CD1c-positive myeloid dendritic cell (primary cell): ENCODE measurements around the gene UHRF2.
A peak's percentile ranks its signal among the peaks of the same experiment; 100 is the strongest.
"Not testable (repeated sequence)": the region's sequence is repeated elsewhere in the genome, so short reads cannot be mapped to it uniquely, and the experiment has no call there.

Experiments used
- DNase-seq: peaks from one replicate; pipeline ENCODE4 v3.0.0-alpha.2; 2016; ENCODE audit errors: extremely low spot score

Gene UHRF2

DNA sequence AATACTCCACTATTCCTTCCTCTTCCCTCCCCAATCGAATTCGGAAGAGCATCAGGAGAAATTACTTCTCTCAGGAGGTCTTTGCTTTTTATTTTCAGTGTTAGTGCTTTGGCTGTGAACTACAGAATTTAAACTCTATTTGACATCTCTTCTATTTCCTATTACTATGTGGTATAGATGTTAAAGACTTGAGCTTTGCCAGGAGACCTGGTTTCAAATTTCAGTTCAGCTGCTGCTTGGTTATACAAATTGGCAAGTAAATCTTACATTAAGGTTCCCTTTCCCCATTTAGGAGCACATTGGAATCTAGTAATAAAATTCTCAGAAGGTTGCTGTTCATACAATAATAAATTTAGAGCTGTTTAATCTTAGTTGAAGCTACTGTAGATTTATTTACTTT lies 13.1 kb downstream of the UHRF2 start:
- no peak for DNase-seq

DNA sequence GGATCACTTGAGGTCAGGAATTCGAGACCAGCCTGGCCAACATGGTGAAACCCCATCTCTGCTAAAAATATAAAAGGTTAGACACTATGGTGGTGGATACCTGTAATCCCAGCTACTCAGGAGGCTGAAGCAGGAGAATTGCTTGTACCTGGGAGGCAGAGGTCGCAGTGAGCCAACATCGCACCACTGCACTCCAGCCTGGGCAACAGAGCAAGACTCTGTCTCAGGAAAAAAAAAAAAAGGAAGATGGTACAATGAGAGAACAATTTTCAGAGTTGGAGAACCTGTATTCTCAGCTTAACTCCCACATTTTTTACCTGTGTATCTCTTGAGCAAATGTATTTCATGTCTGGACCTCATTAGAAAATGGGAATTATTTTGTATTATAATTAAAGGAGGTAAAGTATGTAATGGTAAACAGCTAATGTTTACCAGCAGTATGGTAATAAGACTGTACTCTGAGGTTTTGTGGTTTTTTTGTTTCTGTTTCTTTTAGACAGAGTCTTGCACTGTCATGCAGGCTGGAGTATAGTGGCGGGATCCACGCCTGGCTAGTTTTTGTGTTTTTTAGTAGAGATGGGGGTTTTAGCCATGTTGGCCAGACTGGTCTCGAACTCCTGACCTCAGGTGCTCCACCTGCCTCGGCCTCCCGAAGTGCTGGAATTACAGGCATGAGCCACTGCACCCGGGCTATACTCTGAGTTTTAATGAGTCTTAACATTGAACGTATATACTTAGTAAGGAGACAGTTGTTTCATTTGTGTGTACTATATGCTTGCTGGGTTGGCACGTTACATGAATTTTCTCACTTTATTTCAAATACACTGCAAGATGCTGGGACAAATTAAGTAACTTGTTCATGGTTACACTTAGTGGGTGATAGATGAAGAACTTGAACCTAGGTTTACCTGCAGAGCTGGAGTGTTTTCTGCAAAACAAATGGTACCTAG lies 16.2 kb downstream of the UHRF2 start:
- no peak for DNase-seq

DNA sequence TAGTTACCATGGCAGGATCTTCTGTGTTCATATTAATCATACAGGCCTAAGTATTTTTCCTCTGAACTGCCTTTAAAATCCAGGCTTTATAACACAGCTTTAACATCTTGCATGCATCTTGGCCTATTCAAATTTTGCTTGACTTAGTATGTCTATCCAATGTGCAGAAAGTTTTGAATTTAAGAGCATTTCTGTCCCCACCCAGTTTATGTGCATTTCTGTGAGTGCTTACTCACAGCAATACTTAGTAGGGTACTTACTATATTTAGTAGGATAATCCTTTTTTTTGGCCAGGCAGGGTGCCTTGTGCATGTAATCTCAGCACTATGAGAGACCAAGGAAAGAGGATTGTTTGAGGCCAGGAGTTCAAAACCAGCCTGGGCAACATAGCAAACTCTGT lies 18.0 kb downstream of the UHRF2 start:
- DNase-seq: no peak

DNA sequence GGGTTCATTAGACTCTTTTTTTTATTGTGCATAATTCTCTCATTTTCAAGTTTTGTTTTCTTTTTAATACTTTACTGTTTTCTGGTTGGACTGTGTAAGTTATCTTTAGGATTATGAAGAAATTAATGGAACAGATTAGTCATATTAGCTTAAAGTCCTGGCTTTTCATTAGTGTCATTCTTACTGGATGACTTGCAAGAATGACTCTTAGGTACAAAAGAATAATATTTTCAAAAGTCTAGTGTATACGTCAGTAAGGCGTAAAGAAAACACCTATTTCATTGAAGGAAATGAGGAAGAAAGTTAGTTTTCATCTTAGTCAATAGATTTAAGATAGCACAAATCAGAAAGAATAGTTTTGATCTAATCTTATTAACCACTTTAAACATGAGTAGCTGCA lies 20.4 kb downstream of the UHRF2 start:
- DNase-seq: no peak

DNA sequence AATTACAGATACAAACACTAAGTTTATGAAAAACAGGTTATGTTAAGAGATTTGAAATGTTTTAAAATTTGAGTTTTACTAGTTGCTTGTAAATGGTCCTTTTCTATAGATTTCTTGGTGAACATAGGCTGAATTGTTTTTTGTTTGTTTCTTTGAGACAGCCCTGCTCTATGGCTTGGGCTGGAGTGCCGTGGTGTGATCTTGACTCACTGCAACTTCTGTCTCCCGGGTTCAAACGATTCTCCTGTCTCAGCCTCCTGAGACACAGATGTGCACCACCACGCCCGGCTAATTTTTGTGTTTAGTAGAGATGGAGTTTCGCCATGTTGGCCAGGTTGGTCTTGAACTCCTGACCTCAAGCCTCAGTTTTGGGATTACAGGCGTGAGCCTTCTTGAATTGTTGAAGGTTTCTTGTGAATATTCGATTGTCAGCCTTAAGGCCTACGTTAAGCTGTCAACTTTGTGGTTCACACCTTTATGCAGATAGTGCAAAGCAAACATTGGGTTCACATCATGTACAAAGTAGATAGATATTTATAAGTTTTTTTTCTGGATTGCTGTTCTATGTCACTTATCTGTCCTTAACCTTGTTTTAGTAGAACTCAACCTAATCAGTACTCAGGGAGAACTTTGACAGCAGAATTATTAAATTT lies 26.2 kb downstream of the UHRF2 start:
- DNase-seq: no peak

DNA sequence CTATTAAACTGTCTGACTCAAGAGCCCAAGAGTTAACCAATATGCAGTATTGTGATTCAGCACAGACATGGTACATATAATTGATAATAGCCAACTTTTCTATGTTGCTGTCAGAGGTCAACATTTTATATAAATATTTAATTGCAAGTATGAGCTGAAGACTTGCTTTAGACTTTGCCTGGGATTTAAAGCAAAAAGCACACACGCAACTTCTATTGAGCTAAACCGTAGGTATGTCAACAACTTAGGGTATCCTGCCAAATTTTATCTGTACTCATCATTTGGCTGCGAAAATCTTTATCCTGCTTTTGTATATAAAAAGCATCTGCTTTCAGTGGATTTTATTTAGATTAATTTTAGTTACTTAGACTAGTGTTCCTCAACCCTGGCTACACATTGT lies 27.4 kb downstream of the UHRF2 start:
- no peak for DNase-seq

DNA sequence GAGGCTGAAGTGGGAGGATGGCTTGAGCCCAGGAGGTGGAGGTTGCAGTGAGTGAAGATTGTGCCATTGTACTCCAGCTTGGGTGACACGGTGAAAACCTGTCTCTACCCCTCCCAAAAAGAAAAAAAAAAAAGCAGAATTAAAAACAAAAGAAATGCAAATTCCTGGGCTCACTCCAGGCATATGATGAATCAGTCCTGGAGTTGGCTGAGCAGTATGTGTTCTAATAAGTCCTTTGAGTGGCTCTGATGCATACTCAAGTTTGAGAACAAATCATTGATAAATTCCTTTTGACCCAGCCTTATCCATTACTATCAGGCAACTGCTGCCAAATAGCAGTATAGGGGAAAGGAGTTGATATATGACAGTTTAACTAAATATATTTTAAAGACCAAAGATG lies 28.3 kb downstream of the UHRF2 start:
- no peak for DNase-seq

DNA sequence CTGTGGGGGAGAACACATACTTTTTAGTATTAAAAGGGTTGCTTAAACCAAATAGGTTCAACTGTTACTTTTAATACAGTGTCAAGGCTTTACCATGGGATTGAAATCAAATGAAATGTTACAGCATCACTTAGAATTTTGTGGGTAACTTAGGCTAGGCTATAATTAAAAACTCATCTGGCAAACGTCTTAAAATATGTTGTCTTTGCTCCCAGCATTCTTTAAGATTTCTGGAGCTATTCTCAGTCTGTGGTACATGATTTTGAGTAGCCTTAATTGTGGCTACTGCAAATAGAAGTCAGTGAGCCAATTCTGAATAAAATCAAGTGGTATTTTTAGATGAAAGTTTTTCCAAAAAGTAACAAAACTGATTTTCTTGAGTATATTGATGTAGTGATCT lies 30.7 kb downstream of the UHRF2 start:
- DNase-seq: no peak

DNA sequence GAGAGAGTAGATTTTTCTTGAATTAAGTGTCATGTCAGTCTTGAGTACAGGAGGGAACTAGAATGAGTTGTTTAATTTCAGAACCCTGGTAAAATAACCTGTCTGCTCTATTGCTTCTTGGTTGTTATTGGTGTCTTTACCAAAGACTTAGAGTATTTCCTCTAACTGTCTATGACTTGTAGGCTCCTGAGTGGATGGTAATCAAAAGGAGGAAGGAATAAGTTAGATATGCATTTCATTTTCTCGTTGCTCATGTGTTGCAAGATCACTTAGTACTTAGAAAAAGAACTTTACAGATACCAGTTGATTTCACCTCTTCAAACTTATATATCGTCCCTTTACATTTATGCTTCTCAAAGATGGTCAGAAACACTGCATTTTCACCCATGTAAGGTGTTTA lies 31.1 kb downstream of the UHRF2 start:
- DNase-seq: peak; percentile 8

DNA sequence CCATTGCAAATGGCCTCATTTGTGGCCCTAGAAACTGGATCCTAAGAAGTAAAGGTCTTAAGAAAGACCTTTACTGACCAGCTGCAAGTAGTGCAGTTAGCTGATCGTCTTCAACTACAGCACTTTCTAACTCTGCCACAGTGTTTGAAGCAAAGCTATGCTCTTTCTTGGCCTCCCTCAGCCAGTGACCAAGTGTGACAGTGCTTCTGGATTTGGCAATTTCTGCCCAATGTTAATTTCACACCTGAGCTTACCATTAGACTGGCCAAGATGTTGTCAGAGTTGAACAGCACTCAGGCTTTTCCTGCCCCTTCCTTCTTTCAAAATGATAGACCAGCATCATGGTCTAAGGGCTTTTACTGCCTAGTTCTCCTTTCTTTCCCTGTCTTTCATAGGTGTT lies 36.1 kb downstream of the UHRF2 start:
- DNase-seq: no peak

DNA sequence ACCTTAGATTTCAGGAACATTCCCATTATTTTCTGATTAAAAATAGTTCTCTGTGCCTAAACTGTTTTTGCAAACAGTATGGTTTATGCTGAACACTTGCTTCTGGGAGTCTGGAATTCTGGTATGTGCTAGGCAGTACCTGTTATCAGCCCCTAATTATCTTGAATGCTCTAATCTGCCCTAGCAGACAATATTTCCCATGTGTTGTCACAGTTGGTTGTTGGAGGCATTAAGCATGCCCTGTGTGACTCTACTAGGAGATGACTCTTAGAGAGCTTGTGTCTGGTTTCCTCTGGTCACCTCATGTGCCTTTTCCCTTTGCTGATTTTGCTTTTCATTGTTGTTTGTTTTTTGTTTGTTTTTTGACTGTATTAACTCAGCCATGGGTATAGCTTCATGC lies 36.6 kb downstream of the UHRF2 start:
- no peak for DNase-seq

DNA sequence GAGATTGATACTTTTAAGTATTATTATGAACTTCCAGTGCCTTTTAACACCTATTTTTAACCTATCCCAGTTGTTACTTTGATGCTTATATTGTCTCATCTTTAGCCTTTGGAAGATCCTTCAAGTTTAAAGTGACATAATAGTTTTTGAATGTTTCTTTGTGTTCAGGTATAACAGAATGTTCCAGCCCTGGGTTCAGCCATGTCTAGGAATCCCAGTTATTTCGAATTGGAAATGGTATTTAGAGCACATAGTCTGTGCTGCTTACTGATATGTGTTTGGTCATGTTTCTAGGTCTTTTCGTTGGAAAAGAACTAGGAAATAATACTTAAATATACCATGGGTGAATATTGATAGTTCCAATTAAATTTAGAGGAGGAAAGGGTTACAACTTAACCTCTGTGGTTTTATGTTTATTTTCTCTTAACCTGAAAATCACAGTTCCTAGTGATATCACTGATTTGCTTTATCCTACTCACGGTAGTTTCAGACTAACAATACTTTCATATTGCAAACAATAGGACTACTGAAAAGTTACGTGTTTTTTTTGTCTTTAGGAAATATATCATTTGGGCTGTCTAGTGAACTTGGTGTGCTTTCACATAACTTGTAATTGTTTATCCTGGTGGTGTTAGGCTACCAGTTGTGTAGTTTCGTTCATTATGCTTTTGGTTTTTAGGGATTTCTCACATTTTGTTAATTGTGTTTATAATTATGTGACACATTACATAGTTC lies 37.8 kb downstream of the UHRF2 start:
- DNase-seq: no peak

DNA sequence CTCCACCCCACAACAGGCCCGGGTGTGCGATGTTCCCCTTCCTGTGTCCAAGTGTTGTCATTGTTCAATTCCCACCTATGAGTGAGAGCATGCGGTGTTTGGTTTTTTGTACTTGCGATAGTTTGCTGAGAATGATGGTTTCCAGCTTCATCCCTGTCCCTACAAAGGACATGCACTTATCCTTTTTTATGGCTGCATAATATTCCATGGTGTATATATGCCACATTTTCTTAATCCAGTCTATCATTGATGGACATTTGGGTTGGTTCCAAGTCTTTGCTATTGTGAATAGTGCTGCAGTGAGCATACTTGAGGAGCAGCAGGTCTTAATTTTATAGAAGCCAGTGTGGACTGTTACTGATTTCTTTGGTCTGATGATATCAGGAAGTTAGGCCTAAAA lies 42.3 kb downstream of the UHRF2 start:
- not testable (repeated sequence) for DNase-seq

DNA sequence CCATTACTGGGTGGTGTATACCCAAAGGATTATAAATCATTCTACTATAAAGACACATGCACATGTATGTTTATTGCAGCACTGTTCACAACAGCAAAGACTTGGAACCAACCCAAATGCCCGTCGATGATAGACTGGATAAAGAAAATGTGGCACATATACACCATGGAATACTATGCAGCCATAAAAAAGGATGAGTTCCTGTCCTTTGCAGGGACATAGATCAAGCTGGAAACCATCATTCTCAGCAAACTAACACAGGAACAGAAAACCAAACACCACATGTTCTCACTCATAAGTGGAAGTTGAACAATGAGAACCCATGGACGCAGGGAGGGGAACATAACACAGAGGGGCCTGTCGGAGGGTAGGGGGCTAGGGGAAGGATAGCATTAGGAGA lies 45.7 kb downstream of the UHRF2 start:
- not testable (repeated sequence) for DNase-seq

DNA sequence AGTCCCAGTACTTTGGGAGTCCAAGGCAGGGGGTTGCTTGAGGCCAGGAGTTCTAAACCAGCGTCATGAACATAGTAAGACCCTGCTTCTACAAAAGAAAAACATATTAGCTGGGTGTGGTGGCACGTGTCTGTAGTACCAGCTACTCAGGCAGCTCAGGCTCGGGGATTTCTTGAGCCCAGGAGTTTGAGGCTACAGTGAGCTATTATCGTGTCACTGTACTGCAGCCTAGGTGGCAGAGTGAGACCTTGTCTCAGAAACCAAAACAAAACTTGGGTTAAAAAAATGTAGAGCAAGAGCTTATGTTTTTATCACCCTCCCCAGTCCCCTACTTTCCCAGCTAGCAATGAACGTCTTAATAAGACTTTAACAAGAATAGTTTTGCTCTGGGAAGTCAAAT lies 46.7 kb downstream of the UHRF2 start:
- DNase-seq: no peak

DNA sequence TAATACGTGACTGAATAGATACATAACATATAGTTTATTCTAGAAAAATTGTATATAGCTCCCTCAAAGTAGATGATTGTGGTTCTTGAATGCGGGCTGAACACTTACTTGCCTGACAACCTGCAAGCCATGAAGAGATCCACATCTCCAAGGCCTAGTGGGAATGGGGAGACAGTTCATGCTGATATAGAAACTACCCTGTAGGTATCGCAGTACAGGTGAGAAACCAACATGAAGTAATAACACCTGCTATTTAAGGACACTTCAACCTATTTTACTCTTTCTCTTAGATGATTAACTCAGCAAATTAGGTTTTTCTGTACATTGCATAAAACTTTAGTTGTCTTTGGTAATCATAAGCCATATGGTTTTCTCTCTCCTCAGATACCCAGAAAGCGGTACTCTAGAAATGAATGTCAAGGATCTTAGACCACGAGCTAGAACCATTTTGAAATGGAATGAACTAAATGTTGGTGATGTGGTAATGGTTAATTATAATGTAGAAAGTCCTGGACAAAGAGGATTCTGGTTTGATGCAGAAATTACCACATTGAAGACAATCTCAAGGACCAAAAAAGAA lies 47.3 kb downstream of the UHRF2 start:
- DNase-seq: no peak

DNA sequence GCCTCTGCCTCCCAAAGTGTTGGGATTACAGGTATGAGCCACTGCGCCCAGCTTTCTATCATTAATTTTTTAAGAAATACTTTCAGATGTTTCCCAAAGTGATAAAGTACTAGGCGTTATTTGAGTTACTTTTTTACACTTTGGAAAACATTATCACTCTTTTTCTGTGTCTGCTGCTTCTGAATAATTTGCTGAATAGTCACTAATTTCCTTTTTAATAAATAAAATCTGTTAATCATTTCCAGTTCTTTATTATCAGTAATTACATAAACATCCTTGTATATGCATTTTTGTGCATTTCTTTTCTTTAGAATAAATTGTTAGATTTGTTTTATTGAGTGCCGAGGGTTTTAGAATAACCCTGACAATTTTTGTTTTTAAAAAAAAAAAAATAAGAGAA lies 48.6 kb downstream of the UHRF2 start:
- DNase-seq: no peak

DNA sequence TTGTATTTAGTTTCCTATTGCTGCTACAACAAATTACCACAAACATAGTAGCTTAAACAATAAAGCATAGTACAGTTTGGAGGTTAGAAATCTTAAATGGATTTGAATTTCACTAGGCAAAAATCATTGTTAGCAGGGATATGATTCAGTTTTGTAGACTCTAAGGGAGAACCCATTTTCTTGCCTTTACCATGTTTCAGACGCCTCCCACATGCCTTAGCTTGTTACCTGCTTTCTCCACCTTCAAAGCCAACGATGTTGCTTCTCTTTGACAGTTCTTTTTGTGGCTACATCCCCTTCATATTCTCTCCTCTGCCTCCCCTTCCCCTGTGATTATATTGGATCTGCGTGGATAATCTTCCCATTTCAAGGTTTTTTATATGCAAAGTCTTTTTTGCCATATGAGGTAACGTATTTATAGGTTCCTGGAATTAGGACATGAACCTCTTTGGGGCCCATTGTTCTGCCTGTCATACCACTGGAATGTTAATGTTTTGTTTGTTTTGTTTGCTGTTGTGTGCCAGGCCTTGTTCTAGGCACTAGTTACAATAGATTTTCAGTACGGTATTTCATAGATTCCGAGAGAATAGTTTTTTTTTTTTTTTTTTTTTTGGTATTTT lies 54.1 kb downstream of the UHRF2 start:
- no peak for DNase-seq

DNA sequence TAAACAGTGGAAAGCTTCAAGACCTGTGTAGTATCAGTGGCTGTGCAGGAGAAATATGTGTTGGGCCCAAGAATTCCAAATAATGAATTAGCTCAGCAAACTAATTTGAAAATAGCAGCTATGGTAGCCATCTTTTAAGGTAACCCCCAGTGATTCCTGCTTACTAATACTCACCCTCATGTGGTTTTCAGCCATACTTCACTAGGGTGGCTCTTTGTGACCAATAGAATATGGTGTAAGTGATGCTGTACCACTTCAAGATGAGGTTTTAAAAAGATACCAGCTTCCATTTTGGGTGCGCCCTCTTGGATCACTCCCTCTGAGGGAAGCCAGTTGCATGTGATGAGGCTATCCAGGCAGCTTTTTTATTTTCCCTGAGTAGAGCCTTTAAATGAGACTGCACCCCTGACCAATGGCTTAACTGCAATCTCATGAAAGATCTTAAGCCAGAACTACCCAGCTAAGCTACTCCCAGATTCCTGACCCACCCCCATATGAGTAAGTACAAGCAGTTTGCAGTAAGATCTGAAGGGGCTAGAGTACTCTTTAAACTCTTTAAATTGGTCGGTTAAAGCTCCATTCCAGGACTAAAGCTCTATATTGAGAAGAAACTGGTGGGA lies 58.3 kb downstream of the UHRF2 start:
- DNase-seq: no peak

DNA sequence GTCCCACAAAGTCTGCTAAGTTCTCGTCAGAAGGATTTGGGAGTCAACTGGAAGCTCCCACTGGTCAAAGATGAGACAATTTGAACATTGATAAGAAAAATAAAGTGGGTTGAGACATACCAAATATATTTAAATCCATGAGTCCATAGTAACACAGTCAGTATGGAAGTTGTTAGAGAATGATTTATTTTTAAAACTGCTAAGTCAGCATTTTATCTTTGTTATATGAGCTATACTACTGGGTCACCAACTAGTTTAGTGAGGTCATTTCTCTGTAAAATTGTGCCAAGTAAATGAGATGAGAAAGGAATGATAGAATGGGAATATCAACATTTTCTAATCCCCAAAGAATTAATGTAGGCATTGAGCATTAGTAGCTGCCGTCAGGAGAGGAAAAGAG lies 60.2 kb downstream of the UHRF2 start:
- DNase-seq: no peak

DNA sequence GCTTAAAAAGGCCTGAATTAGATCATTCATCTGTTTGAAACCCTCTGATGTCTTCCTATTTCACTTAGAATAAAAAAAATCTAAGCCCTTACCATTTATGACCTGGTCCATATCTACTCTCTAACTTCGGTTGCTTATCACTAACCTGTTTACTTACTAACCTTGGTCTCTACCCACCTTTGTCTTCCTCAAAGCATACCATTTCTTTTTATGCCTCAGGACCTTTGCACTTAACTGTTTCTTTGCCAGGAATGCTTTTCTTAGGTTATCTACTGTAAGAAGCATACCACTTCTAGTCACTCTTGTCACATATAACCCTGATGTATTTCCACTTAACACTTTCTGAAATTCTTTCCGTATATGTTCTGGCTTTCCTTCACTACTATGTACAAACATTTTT lies 67.0 kb downstream of the UHRF2 start:
- DNase-seq: no peak
